Activated naive CD8-positive, alpha-beta T cell treated with anti-CD3 and anti-CD28 coated beads, Interleukin-2, amount 50 U/mL, for 16 hours (primary cell): ENCODE data around the gene OGDH.
"Not testable (repeated sequence)": the region's sequence is repeated elsewhere in the genome, so short reads cannot be mapped to it uniquely, and the experiment has no call there.

ENCODE experiments used
- DNase-seq: peaks from one replicate; pipeline ENCODE4 v3.0.0-alpha.2; 2020; ENCODE audit warnings: low read depth, low spot score

The OGDH gene

GRCh38 chr7:44667190-44667589 lies 60.8 kb downstream of the OGDH start:
- no peak for DNase-seq

GRCh38 chr7:44671069-44671468 lies 64.6 kb downstream of the OGDH start:
- no peak for DNase-seq

GRCh38 chr7:44673324-44673723 lies 66.9 kb downstream of the OGDH start:
- DNase-seq, result no peak

GRCh38 chr7:44673771-44674170 lies 67.3 kb downstream of the OGDH start:
- no peak for DNase-seq

- DNase-seq, result no peak
These were observed 68.0 kb downstream of the OGDH start for GRCh38 chr7:44674381-44674780.

- DNase-seq, result no peak
These were observed 70.3 kb downstream of the OGDH start for GRCh38 chr7:44676776-44677175.

- no peak for DNase-seq
These were observed 71.7 kb downstream of the OGDH start for GRCh38 chr7:44678101-44678470.

GRCh38 chr7:44678471-44679179 lies 72.2 kb downstream of the OGDH start:
- no peak for DNase-seq

- no peak for DNase-seq
These were observed 75.2 kb downstream of the OGDH start for GRCh38 chr7:44681645-44682044.

GRCh38 chr7:44685723-44686122 lies 79.3 kb downstream of the OGDH start:
- no peak for DNase-seq

- no peak for DNase-seq
These were observed 83.0 kb downstream of the OGDH start for GRCh38 chr7:44689427-44689826.

- no peak for DNase-seq
These were observed 87.3 kb downstream of the OGDH start for GRCh38 chr7:44693641-44694313.

GRCh38 chr7:44694326-44694725 lies 87.9 kb downstream of the OGDH start:
- no peak for DNase-seq

- DNase-seq, result no peak
These were observed 88.3 kb downstream of the OGDH start for GRCh38 chr7:44694766-44695165.

- DNase-seq, result no peak
These were observed 89.3 kb downstream of the OGDH start for GRCh38 chr7:44695756-44696155.

GRCh38 chr7:44696728-44697127 lies 90.3 kb downstream of the OGDH start:
- DNase-seq, result no peak

- DNase-seq, result no peak
These were observed 91.0 kb downstream of the OGDH start for GRCh38 chr7:44697136-44698045.

GRCh38 chr7:44698046-44698580 lies 91.7 kb downstream of the OGDH start:
- DNase-seq, result no peak

GRCh38 chr7:44699598-44699997 lies 93.2 kb downstream of the OGDH start:
- not testable (repeated sequence) for DNase-seq

- DNase-seq, result no peak
These were observed 93.9 kb downstream of the OGDH start for GRCh38 chr7:44700322-44700721.

GRCh38 chr7:44703391-44703790 lies 97.0 kb downstream of the OGDH start:
- not testable (repeated sequence) for DNase-seq

- DNase-seq, result no peak
These were observed 97.5 kb downstream of the OGDH start for GRCh38 chr7:44703921-44704320.
